HCT116 (cell line): ENCODE measurements around the gene SLC27A1. TPM values are rescaled to one million over a fixed set of nuclear protein-coding genes. Genes with fewer than 3 reads are reported as not detected.

Source experiments
- ATAC-seq: fragments of 200-7000 bp; cut with Tn5 transposase; 2 replicates; pipeline ENCODE4 v1.9.1; 2020; ENCODE audit warnings: mild to moderate bottlenecking, moderate library complexity
- BruUV-seq: library from RNA; stranded (reverse); fragments of 400-500 nt; replicated peaks from 2 replicates; lab custom pipeline; 2021; lab: Mats Ljungman, UMichigan
- CTCF ChIA-PET: fragments of 300-600 bp; sonication (Branson Sonifier 250); formaldehyde crosslinking; loops from one replicate; lab custom pipeline; 2021; ENCODE audit warnings: antibody characterized with exemption; lab: Charles Lee
- POLR2A ChIA-PET: fragments of 300-600, 350-600 bp; sonication (Branson Sonifier 250); formaldehyde crosslinking; loops from one replicate; lab custom pipeline; 2021; ENCODE audit warnings: antibody characterized with exemption; lab: Charles Lee
- RAD21 ChIA-PET, 2 experiments: fragments of 300-600 bp; sonication (Branson Sonifier 250); formaldehyde crosslinking; loops; one replicate each; lab custom pipeline; 2023; ENCODE audit warnings: low total read pairs in 2 of 2; ENCODE audit not compliant: uncharacterized antibody in 2 of 2, unreplicated experiment in 2 of 2, low non-redundant PET in 1 of 2; lab: Charles Lee
- DNase-seq: peaks from one replicate; pipeline ENCODE4 v3.0.0-alpha.2; 2010; ENCODE audit warnings: low read depth, low spot score
- H2AFZ ChIP-seq: fragments of 200-600 bp; shearing (Covaris generic), sonication (generic); 2 replicates; pipeline ENCODE4 v1.6.1; 2017; ENCODE audit warnings: low read depth, mixed run types, mixed read lengths, antibody characterized with exemption, low read length; ENCODE audit not compliant: poor library complexity, severe bottlenecking
- H3K27ac ChIP-seq: 2 replicates; pipeline ENCODE4 v1.5.1; 2012; ENCODE audit warnings: low read depth, low read length
- H3K27me3 ChIP-seq: fragments of 200-600 bp; sonication (generic); 2 replicates; pipeline ENCODE4 v1.6.1; 2016; ENCODE audit warnings: mixed run types, low read length, mixed read lengths; ENCODE audit not compliant: insufficient read depth
- H3K36me3 ChIP-seq, 2 experiments: fragments of 200-500 bp in 1 of 2; fragments of 200-600 bp in 1 of 2; sonication (Bioruptor generic) in 1 of 2; sonication (generic) in 1 of 2; 2 replicates each; pipeline versions ENCODE4 v1.5.1 to v1.6.1; 2014 to 2016; ENCODE audit warnings: low read length in 2 of 2, inconsistent platforms in 1 of 2, mixed read lengths in 1 of 2, mixed run types in 1 of 2; ENCODE audit not compliant: insufficient read depth in 2 of 2, control insufficient read depth in 1 of 2
- H3K4me1 ChIP-seq, 2 experiments: fragments of 200-600 bp in 1 of 2; sonication (generic) in 1 of 2; 2 replicates each; pipeline versions ENCODE4 v1.5.1 to v1.6.1; 2012 to 2017; ENCODE audit warnings: low read length in 2 of 2, inconsistent platforms in 1 of 2, mild to moderate bottlenecking in 1 of 2, mixed read lengths in 1 of 2, mixed run types in 1 of 2, moderate library complexity in 1 of 2; ENCODE audit not compliant: insufficient read depth in 2 of 2, control insufficient read depth in 1 of 2
- H3K4me2 ChIP-seq: fragments of 200-600 bp; sonication (generic); 2 replicates; pipeline ENCODE4 v1.6.1; 2017; ENCODE audit warnings: mixed run types, low read length, mixed read lengths
- H3K4me3 ChIP-seq, 2 experiments: fragments of 200-600 bp in 1 of 2; sonication (generic) in 1 of 2; replicated peaks in 1 of 2; 2 replicates each; pipeline ENCODE4 v1.5.1; 2011 to 2016; ENCODE audit warnings: low read length in 2 of 2, control low read depth in 1 of 2, low read depth in 1 of 2, mild to moderate bottlenecking in 1 of 2, mixed read lengths in 1 of 2, mixed run types in 1 of 2
- H3K79me2 ChIP-seq: fragments of 200-600 bp; sonication (generic); 2 replicates; pipeline ENCODE4 v1.6.1; 2017; ENCODE audit warnings: mild to moderate bottlenecking, mixed run types, low read length, moderate library complexity, mixed read lengths; ENCODE audit not compliant: insufficient read depth
- H3K9ac ChIP-seq: fragments of 200-600 bp; sonication (generic); 2 replicates; pipeline ENCODE4 v1.6.1; 2016; ENCODE audit warnings: low read length, mixed read lengths
- H3K9me2 ChIP-seq: fragments of 200-600 bp; sonication (generic), shearing (Covaris generic); 2 replicates; pipeline ENCODE4 v1.6.1; 2017; ENCODE audit warnings: mixed run types, mild to moderate bottlenecking, moderate library complexity; ENCODE audit not compliant: insufficient read depth
- H3K9me3 ChIP-seq, 2 experiments: fragments of 200-500 bp in 1 of 2; fragments of 200-600 bp in 1 of 2; sonication (Bioruptor generic) in 1 of 2; sonication (generic) in 1 of 2; 2 replicates each; pipeline ENCODE4 v1.6.1; 2014 to 2017; ENCODE audit warnings: low read length in 2 of 2, mixed read lengths in 2 of 2, inconsistent platforms in 1 of 2, low read depth in 1 of 2, mild to moderate bottlenecking in 1 of 2, mixed run types in 1 of 2, moderate library complexity in 1 of 2; ENCODE audit not compliant: control insufficient read depth in 1 of 2, insufficient read depth in 1 of 2
- H4K20me1 ChIP-seq: fragments of 200-600 bp; sonication (generic), shearing (Covaris generic); 2 replicates; pipeline ENCODE4 v1.6.1; 2017; ENCODE audit warnings: mixed run types, mild to moderate bottlenecking, moderate library complexity; ENCODE audit not compliant: insufficient read depth
- CBX3 ChIP-seq: IDR thresholded peaks from 2 replicates; pipeline ENCODE4 v1.6.1; 2012; ENCODE audit warnings: low read depth
- CEBPB ChIP-seq: IDR thresholded peaks from 2 replicates; pipeline ENCODE4 v1.6.1; 2012; ENCODE audit warnings: low read depth
- EZH2phosphoT487 ChIP-seq: fragments of 200-600 bp; IDR thresholded peaks from 2 replicates; pipeline ENCODE4 v1.6.1; 2018; ENCODE audit warnings: antibody characterized with exemption, borderline replicate concordance
- POLR2AphosphoS5 ChIP-seq: IDR thresholded peaks from 2 replicates; pipeline ENCODE4 v1.6.1; 2011; ENCODE audit warnings: mild to moderate bottlenecking, low read depth, low read length, moderate library complexity
- SP1 ChIP-seq: IDR thresholded peaks from 2 replicates; pipeline ENCODE4 v1.6.1; 2012; ENCODE audit warnings: low read depth
- TCF7L2 ChIP-seq: IDR thresholded peaks from 2 replicates; pipeline ENCODE4 v1.7.0; 2011; ENCODE audit warnings: borderline replicate concordance, inconsistent platforms; ENCODE audit not compliant: insufficient read depth, insufficient read length; ENCODE audit errors: extremely low read depth
- ZFX ChIP-seq: fragments of 450-650 bp; IDR thresholded peaks from 2 replicates; pipeline ENCODE4 v1.6.1; 2017
- ZNF274 ChIP-seq: fragments of 200-500 bp; sonication (Bioruptor generic); IDR thresholded peaks from 2 replicates; pipeline ENCODE4 v1.6.1; 2014; ENCODE audit warnings: mild to moderate bottlenecking, low read depth, low read length, inconsistent platforms
- intact Hi-C: fragments of 100-400 bp; cut with micrococcal nuclease; formaldehyde crosslinking; loops from 2 replicates; pipeline ENCODE4 v1.10.0; 2022
- total RNA-seq: library from RNA; stranded (reverse); gene quantifications from one replicate; pipeline ENCODE4 v1.2.1, GENCODE V29; 2021; ENCODE audit not compliant: unreplicated experiment

Gene SLC27A1
- total RNA-seq, 1 experiment from 2014 or later, result 22.5 TPM

- Histone ChIP-seq H2AFZ (no peak overlapping the region), H3K36me3 (no peaks in the 10 kb centered on the region), H4K20me1 (no peaks in the 10 kb centered on the region), H3K79me2 (no peaks in the 10 kb centered on the region), H3K9me3 (no peaks in the 10 kb centered on the region), H3K9ac (0 out of 2 replicates have a peak overlapping the region, but pooled peaks have one; percentile 65), H3K4me3 (no peak overlapping the region), H3K4me1 (peaks cover 18 to 32% of the 10 kb centered on the region in 2 experiments), H3K4me2 (peak overlapping the region; percentile 90), H3K27me3 (no peaks in the 10 kb centered on the region), H3K27ac (peak overlapping the region; percentile 8; the same call in 1 of the 2 replicates), H3K9me2 (no peaks in the 10 kb centered on the region)
- DNase-seq, result no peak
- TF ChIP-seq CBX3, result no peak
- no peak for TF ChIP-seq TCF7L2
- no peak for TF ChIP-seq ZFX
- no peak for TF ChIP-seq ZNF274
- no peak for TF ChIP-seq SP1
- no peak for TF ChIP-seq POLR2AphosphoS5
- no peak for TF ChIP-seq CEBPB
- BruUV-seq, result no TSS peak
- POLR2A ChIA-PET, result interaction anchor here (0.8 kb wide), 1 partner anchor 261 kb away, joined by 3 read pairs; no protein-coding TSS in a partner anchor
- ATAC-seq, result no peak
- CTCF ChIA-PET, result no interaction called here
- intact Hi-C loops, result no loop called here
- RAD21 ChIA-PET, result no interaction called here
These were observed 19.2 kb downstream of the SLC27A1 start for GRCh38 chr19:17489392-17490030.

GRCh38 chr19:17490411-17490810 is 20.1 kb downstream of the SLC27A1 start:
- Histone ChIP-seq H3K27me3 (no peaks in the 10 kb centered on the region), H3K36me3 (no peaks in the 10 kb centered on the region), H3K9me2 (no peaks in the 10 kb centered on the region), H3K4me3 (no peak overlapping the region), H3K4me1 (peaks cover 15 to 26% of the 10 kb centered on the region in 2 experiments), H3K4me2 (no peak overlapping the region), H3K9me3 (no peaks in the 10 kb centered on the region), H3K79me2 (no peaks in the 10 kb centered on the region), H3K9ac (no peak overlapping the region), H2AFZ (no peak overlapping the region), H3K27ac (no peak overlapping the region), H4K20me1 (no peaks in the 10 kb centered on the region)
- TF ChIP-seq CBX3 (no peak), CEBPB (no peak), EZH2phosphoT487 (no peak)
- ChIA-PET POLR2A (no interaction called here), RAD21 (no interaction called here), CTCF (no interaction called here)
- BruUV-seq, result no TSS peak
- intact Hi-C loops, result no loop called here
- no peak for ATAC-seq
- no peak for DNase-seq
